PC-9 (cell line): Measurements from ENCODE around the gene APBA2. TPM values are rescaled to one million over a fixed set of nuclear protein-coding genes. Genes with fewer than 3 reads are reported as not detected.

Source experiments
- BruUV-seq: library from RNA; stranded (reverse); fragments of 400-500 nt; replicated peaks from 2 replicates; lab custom pipeline; 2021; lab: Mats Ljungman, UMichigan
- CTCF ChIA-PET: fragments of 300-600 bp; sonication (Branson Sonifier 250); formaldehyde crosslinking; loops from one replicate; lab custom pipeline; 2022; ENCODE audit warnings: antibody characterized with exemption; lab: Charles Lee
- POLR2A ChIA-PET: fragments of 300-600 bp; sonication (Branson Sonifier 250); formaldehyde crosslinking; loops from one replicate; lab custom pipeline; 2022; ENCODE audit warnings: antibody characterized with exemption; ENCODE audit not compliant: unreplicated experiment; lab: Charles Lee
- DNase-seq, 2 experiments: peaks; one replicate each; pipeline versions ENCODE4 v3.0.0 to v3.0.0-alpha.2; 2015 to 2022; ENCODE audit warnings: mixed read lengths in 1 of 2
- H2AFZ ChIP-seq: fragments of 200-600 bp; sonication (generic); 2 replicates; pipeline ENCODE4 v1.8.1; 2017; ENCODE audit warnings: antibody characterized with exemption
- H3F3A ChIP-seq: fragments of 200-600 bp; sonication (generic); 2 replicates; pipeline ENCODE4 v1.8.1; 2017; ENCODE audit warnings: antibody characterized with exemption, mild to moderate bottlenecking, low read depth; ENCODE audit not compliant: insufficient read depth
- H3K27ac ChIP-seq: fragments of 200-600 bp; sonication (generic); 2 replicates; pipeline ENCODE4 v1.6.1; 2016; ENCODE audit warnings: mixed run types
- H3K27me3 ChIP-seq: fragments of 200-600 bp; sonication (generic); 2 replicates; pipeline ENCODE4 v1.6.1; 2016; ENCODE audit warnings: low read depth, mixed run types; ENCODE audit not compliant: insufficient read depth
- H3K36me3 ChIP-seq: fragments of 200-600 bp; sonication (generic); 2 replicates; pipeline ENCODE4 v1.6.1; 2016; ENCODE audit warnings: low read depth, mixed run types
- H3K4me1 ChIP-seq: fragments of 200-600 bp; sonication (generic); replicated peaks from 2 replicates; pipeline ENCODE4 v1.6.1; 2016; ENCODE audit warnings: mixed run types; ENCODE audit not compliant: insufficient read depth
- H3K4me2 ChIP-seq: fragments of 200-600 bp; sonication (generic); 2 replicates; pipeline ENCODE4 v1.6.1; 2017; ENCODE audit warnings: mixed run types
- H3K4me3 ChIP-seq: fragments of 200-600 bp; sonication (generic); 2 replicates; pipeline ENCODE4 v1.6.1; 2016; ENCODE audit warnings: mixed run types
- H3K79me2 ChIP-seq: fragments of 200-600 bp; sonication (generic); 2 replicates; pipeline ENCODE4 v1.6.1; 2017; ENCODE audit warnings: low read depth, mixed run types
- H3K9me2 ChIP-seq: fragments of 200-600 bp; sonication (generic); 2 replicates; pipeline ENCODE4 v1.8.1; 2017; ENCODE audit warnings: mild to moderate bottlenecking; ENCODE audit not compliant: insufficient read depth
- H3K9me3 ChIP-seq: fragments of 200-600 bp; sonication (generic); 2 replicates; pipeline ENCODE4 v1.8.1; 2016; ENCODE audit warnings: low read depth; ENCODE audit not compliant: insufficient read depth
- H4K20me1 ChIP-seq: fragments of 200-600 bp; sonication (generic); 2 replicates; pipeline ENCODE4 v1.8.1; 2017; ENCODE audit not compliant: insufficient read depth
- EZH2 ChIP-seq: fragments of 200-600 bp; sonication (generic); IDR thresholded peaks from 2 replicates; pipeline ENCODE4 v1.8.0; 2017; ENCODE audit warnings: antibody characterized with exemption, low read depth
- intact Hi-C: fragments of 100-400 bp; cut with micrococcal nuclease; formaldehyde crosslinking; loops from one replicate; pipeline ENCODE4 v1.10.0; 2022; ENCODE audit not compliant: unreplicated experiment
- total RNA-seq: library from RNA; stranded (reverse); gene quantifications from 2 replicates; pipeline ENCODE4 v1.2.3, GENCODE V29; 2021
- TF ChIP-seq, protein P1 (sequence below): fragments of 200-600 bp; sonication (generic); conservative IDR thresholded peaks from 2 replicates; pipeline ENCODE4 v1.6.1; 2017; ENCODE audit warnings: mixed run types, antibody characterized with exemption, mild to moderate bottlenecking, moderate library complexity

The APBA2 gene
- total RNA-seq, 1 experiment from 2014 or later = not detected

DNA sequence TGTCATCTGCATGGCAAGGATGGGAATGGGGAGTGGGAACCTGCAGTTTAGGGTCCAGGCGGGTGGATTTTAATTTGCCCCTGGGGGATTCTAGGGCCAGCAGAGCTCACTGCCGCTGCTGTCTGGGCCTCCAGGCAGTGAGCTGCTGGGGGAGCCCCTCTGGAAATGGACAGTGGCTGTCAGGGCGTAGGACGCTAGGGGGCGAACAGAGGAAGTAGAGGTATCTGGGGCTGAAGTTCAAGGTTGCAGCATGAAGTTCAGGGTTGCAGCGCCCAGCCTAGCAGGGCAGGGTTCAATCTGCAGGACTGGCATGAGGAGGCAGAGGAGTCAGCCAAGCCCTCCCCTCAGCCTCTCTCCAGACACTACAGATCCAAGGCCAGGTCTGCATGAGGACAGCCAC is 49.5 kb downstream of the APBA2 start:
- TF ChIP-seq, protein P1, sequence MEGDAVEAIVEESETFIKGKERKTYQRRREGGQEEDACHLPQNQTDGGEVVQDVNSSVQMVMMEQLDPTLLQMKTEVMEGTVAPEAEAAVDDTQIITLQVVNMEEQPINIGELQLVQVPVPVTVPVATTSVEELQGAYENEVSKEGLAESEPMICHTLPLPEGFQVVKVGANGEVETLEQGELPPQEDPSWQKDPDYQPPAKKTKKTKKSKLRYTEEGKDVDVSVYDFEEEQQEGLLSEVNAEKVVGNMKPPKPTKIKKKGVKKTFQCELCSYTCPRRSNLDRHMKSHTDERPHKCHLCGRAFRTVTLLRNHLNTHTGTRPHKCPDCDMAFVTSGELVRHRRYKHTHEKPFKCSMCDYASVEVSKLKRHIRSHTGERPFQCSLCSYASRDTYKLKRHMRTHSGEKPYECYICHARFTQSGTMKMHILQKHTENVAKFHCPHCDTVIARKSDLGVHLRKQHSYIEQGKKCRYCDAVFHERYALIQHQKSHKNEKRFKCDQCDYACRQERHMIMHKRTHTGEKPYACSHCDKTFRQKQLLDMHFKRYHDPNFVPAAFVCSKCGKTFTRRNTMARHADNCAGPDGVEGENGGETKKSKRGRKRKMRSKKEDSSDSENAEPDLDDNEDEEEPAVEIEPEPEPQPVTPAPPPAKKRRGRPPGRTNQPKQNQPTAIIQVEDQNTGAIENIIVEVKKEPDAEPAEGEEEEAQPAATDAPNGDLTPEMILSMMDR = no peak
- no peak for TF ChIP-seq EZH2
- Histone ChIP-seq H3K4me1 (no peaks in the 10 kb centered on the region), H3K4me3 (no peak overlapping the region), H3K36me3 (no peaks in the 10 kb centered on the region), H2AFZ (no peak overlapping the region), H3K9me3 (no peaks in the 10 kb centered on the region), H3F3A (no peaks in the 10 kb centered on the region), H3K4me2 (no peak overlapping the region), H3K79me2 (no peaks in the 10 kb centered on the region), H3K27ac (no peak overlapping the region), H3K9me2 (no peaks in the 10 kb centered on the region), H3K27me3 (peaks cover 75% of the 10 kb centered on the region), H4K20me1 (no peaks in the 10 kb centered on the region)
- BruUV-seq = no TSS peak
- ChIA-PET CTCF (no interaction called here), POLR2A (no interaction called here)
- no peak for DNase-seq
- intact Hi-C loops = no loop called here

DNA sequence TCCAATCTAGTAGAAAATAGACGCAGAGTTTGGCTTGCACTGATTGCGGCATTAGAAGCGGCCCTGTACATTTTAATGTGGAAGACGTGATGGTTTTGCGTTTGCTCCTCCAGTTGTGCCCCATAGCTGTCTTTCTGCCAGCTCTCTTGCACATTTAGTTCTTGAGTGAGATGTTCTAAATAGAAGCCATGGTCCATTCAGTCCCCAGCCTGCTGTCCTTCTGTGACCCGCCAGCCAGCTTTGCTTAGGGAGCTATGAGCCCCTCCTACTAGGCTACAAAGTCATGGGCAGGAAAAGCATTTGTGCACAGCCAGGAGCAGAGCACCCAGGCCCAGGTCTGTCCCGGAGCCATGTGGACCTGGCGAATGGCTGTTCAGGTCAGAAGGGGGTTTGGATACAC is 50.3 kb downstream of the APBA2 start:
- DNase-seq = no peak
- Histone ChIP-seq H4K20me1 (no peaks in the 10 kb centered on the region), H3K9me3 (no peaks in the 10 kb centered on the region), H3K36me3 (no peaks in the 10 kb centered on the region), H3K79me2 (no peaks in the 10 kb centered on the region), H3K4me2 (no peak overlapping the region), H3K9me2 (no peaks in the 10 kb centered on the region), H3K27me3 (peaks cover 74% of the 10 kb centered on the region), H3K4me1 (no peaks in the 10 kb centered on the region), H2AFZ (no peak overlapping the region), H3F3A (no peaks in the 10 kb centered on the region), H3K27ac (no peak overlapping the region), H3K4me3 (no peak overlapping the region)
- POLR2A ChIA-PET = no interaction called here
- TF ChIP-seq EZH2 = no peak
- TF ChIP-seq, protein P1 = no peak
- intact Hi-C loops = no loop called here
- BruUV-seq = no TSS peak
- CTCF ChIA-PET = no interaction called here

DNA sequence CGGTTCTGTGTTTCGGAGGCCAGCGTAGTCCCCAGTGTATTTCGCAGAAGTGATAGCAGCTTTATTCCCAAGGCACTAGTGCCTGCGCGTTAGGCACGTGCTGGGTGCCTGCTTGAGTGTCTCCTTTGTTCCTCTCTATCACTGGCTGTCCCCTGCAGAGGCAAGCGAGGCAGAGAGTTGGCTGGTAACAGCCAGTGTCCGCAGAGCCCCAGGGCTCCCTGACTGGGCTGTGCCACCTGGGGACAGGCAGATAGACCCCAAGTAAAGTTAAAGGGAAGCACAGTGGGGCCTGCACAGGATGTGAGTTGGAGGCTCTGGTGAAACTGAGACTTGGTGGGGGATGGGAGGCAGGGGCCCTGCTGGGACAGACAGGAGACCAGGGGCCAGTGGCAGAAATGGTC is 50.7 kb downstream of the APBA2 start:
- no peak overlapping the region for H2AFZ ChIP-seq
- H3K4me2 ChIP-seq = no peak overlapping the region
- no peaks in the 10 kb centered on the region for H3K4me1 ChIP-seq
- BruUV-seq = no TSS peak
- no peaks in the 10 kb centered on the region for H3K36me3 ChIP-seq
- H3F3A ChIP-seq = no peaks in the 10 kb centered on the region
- H3K27me3 ChIP-seq = peaks cover 70% of the 10 kb centered on the region
- intact Hi-C loops = no loop called here
- no peaks in the 10 kb centered on the region for H3K9me2 ChIP-seq
- ChIA-PET CTCF (no interaction called here), POLR2A (no interaction called here)
- no peaks in the 10 kb centered on the region for H4K20me1 ChIP-seq
- no peak overlapping the region for H3K27ac ChIP-seq
- H3K9me3 ChIP-seq = no peaks in the 10 kb centered on the region
- TF ChIP-seq, protein P1 = no peak
- TF ChIP-seq EZH2 = no peak
- DNase-seq = no peak
- H3K4me3 ChIP-seq = no peak overlapping the region
- H3K79me2 ChIP-seq = no peaks in the 10 kb centered on the region
